Transverse colon (tissue), 4 donors: ENCODE measurements around the gene SLC50A1. TPM values are rescaled to one million over a fixed set of nuclear protein-coding genes. Genes with fewer than 3 reads are reported as not detected.

Experiments
- DNase-seq: peaks from one replicate; pipeline ENCODE4 v3.0.0-alpha.2; 2019
- H3K27ac ChIP-seq, 4 donors: fragments of 200-600 bp; sonication (generic); 2 replicates each; pipeline ENCODE4 v1.5.1; 2016 to 2018; ENCODE audit warnings: inconsistent platforms in 4 of 4
- H3K27me3 ChIP-seq: fragments of 200-600 bp; sonication (generic); 2 replicates; pipeline ENCODE4 v1.5.1; 2017; ENCODE audit warnings: inconsistent platforms
- H3K36me3 ChIP-seq, 4 donors: fragments of 200-600 bp; sonication (generic); 2 replicates each; pipeline ENCODE4 v1.5.1; 2017 to 2019; ENCODE audit warnings: inconsistent platforms in 4 of 4
- H3K4me1 ChIP-seq, 4 donors: fragments of 200-600 bp; sonication (generic); 2 replicates each; pipeline ENCODE4 v1.5.1; 2017 to 2020; ENCODE audit warnings: inconsistent platforms in 4 of 4
- H3K4me3 ChIP-seq, 4 donors: fragments of 200-600 bp; sonication (generic); 1 replicate in 1 of 4; 2 replicates in 3 of 4; pipeline versions ENCODE4 v1.5.1 to v1.6.1; 2017 to 2019; ENCODE audit warnings: inconsistent platforms in 4 of 4
- H3K9me3 ChIP-seq, 2 donors: fragments of 200-600 bp; sonication (generic); 2 replicates each; pipeline ENCODE4 v1.5.1; 2017 to 2019; ENCODE audit warnings: inconsistent platforms in 2 of 2
- CTCF ChIP-seq, 5 experiments: fragments of 200-600 bp in 3 of 5; fragments of 450-650 bp in 2 of 5; sonication (generic) in 3 of 5; IDR thresholded peaks; 1 replicate in 2 of 5; 2 replicates in 3 of 5; pipeline ENCODE4 v1.5.1; 2016 to 2017; ENCODE audit warnings: antibody characterized with exemption in 5 of 5, inconsistent platforms in 3 of 5, mild to moderate bottlenecking in 2 of 5, moderate library complexity in 1 of 5
- EP300 ChIP-seq: sonication (generic); formaldehyde crosslinking; IDR thresholded peaks from one replicate; pipeline ENCODE4 v1.6.1; 2017; ENCODE audit warnings: antibody characterized with exemption, low read depth
- POLR2A ChIP-seq: fragments of 450-650 bp; IDR thresholded peaks from one replicate; pipeline ENCODE4 v1.6.1; 2016; ENCODE audit warnings: antibody characterized with exemption, mild to moderate bottlenecking, moderate library complexity
- POLR2AphosphoS5 ChIP-seq, 3 donors: sonication (generic); formaldehyde crosslinking; IDR thresholded peaks; one replicate each; pipeline ENCODE4 v1.6.1; 2016; ENCODE audit warnings: antibody characterized with exemption in 3 of 3
- WGBS, 2 donors: methylation state at CpG; one replicate each; pipeline ENCODE4 v1.1.5; 2018; ENCODE audit warnings: low coverage in 1 of 2; 5-methylcytosine and 5-hydroxymethylcytosine counted together
- in situ Hi-C, 4 donors: fragments of 200-750 bp; cut with MboI; loops; one replicate each; pipeline versions ENCODE4 v1.15.0 to v1.15.1; 2017; ENCODE audit warnings: low sequenced_read_pairs in 3 of 4, low pct_ligation_motif_present in 1 of 4, low pct_unique_long_range_greater_than_20kb in 1 of 4
- intact Hi-C: fragments of 100-400 bp; cut with DNase I; formaldehyde crosslinking; loops from one replicate; pipeline ENCODE4 v1.15.1; 2023; ENCODE audit warnings: low total_unique reads
- small RNA-seq, 4 donors: library from RNA; depleted of rRNA; stranded (forward); fragments of <200 nt; gene quantifications; one replicate each; pipeline ENCODE3, GENCODE V24; 2016
- total RNA-seq, 4 donors: library from RNA; depleted of rRNA; stranded (reverse); fragments of >200 nt; gene quantifications; one replicate each; pipeline ENCODE4 v1.1.0, GENCODE V29; 2016

The SLC50A1 gene
- total RNA-seq, 4 donors from 2014 or later = 5.2 to 199 (median 44.4) TPM

- no peak for DNase-seq
- in situ Hi-C loops (no loop called here), intact Hi-C loops (no loop called here)
- peaks cover 10 to 41% (median 27%) of the 10 kb centered on the region in 4 donors for H3K4me1 ChIP-seq
- H3K27ac ChIP-seq = peak overlapping the region in 2 of 4 donors; percentile 49 to 55
- no peaks in the 10 kb centered on the region for H3K9me3 ChIP-seq
- no peaks in the 10 kb centered on the region for H3K27me3 ChIP-seq
- no peaks in the 10 kb centered on the region for H3K36me3 ChIP-seq
- 82% methylated on average over 16 of the region's 16 CpGs; no CpG with 5 or more reads in 1 of the 2 donors for WGBS, 2 donors
- TF ChIP-seq POLR2AphosphoS5 (IDR thresholded peaks at IDR 0.05) (no peak), CTCF (IDR thresholded peaks at IDR 0.05) (no peak), POLR2A (no peak), EP300 (no peak)
- H3K4me3 ChIP-seq = no peak overlapping the region
Observed at GRCh38 chr1:155187456-155187891, 51.8 kb downstream of the SLC50A1 start.

GRCh38 chr1:155188268-155188667, 52.6 kb downstream of the SLC50A1 start:
- DNase-seq = no peak
- Histone ChIP-seq H3K27me3 (no peaks in the 10 kb centered on the region), H3K4me3 (no peak overlapping the region), H3K9me3 (no peaks in the 10 kb centered on the region), H3K36me3 (no peaks in the 10 kb centered on the region), H3K27ac (peak overlapping the region in 2 of 4 donors; percentile 49 to 55), H3K4me1 (peaks cover 16 to 49% (median 34%) of the 10 kb centered on the region in 4 donors)
- in situ Hi-C loops = no loop called here
- WGBS, 2 donors = 90 to 100% methylated on average over 1 to 10 of the region's 14 CpGs
- intact Hi-C loops = no loop called here
- TF ChIP-seq CTCF (IDR thresholded peaks at IDR 0.05) = no peak
- TF ChIP-seq POLR2A = no peak
- no peak for TF ChIP-seq POLR2AphosphoS5 (IDR thresholded peaks at IDR 0.05)
- TF ChIP-seq EP300 = no peak

Small RNA genes within 50 kb of the gene (small RNA-seq; reads per million reads assigned to genes)
- gene HMGN2P18 (0 reads per million in 4 donors), gene RF00019 (0 reads per million in 4 donors)

Other genes starting within 250 kb of the SLC50A1 start
- gene PMVK, start 199.1 kb upstream of the SLC50A1 start, total RNA-seq = 10 to 100 TPM in 3 of 4 donors, 1 to 10 TPM in 1; 6.0 to 19.9 (median 13.1) TPM
- 10 to 100 TPM; 54.1 to 94.1 (median 83.6) TPM for gene PBXIP1, start 179.8 kb upstream of the SLC50A1 start, total RNA-seq
- 10 to 100 TPM; 23.3 to 63.7 (median 29.0) TPM for gene PYGO2, start 174.1 kb upstream of the SLC50A1 start, total RNA-seq
- gene SHC1, start 165.1 kb upstream of the SLC50A1 start, total RNA-seq = 100 to 1,000 TPM in 2 of 4 donors, 10 to 100 TPM in 2; 71.1 to 149 (median 92.0) TPM
- 10 to 100 TPM in 3 of 4 donors, not detected in 1; 28.9 to 41.4 (median 35.2) TPM for gene CKS1B, start 161.2 kb upstream of the SLC50A1 start, total RNA-seq
- 10 to 100 TPM; 32.7 to 42.4 (median 36.0) TPM for gene FLAD1, start 152.5 kb upstream of the SLC50A1 start, total RNA-seq
- gene LENEP, start 142.3 kb upstream of the SLC50A1 start, total RNA-seq = not detected
- gene ZBTB7B, start 133.1 kb upstream of the SLC50A1 start, total RNA-seq = 100 to 1,000 TPM in 3 of 4 donors, 10 to 100 TPM in 1; 85.2 to 513 (median 272) TPM
- 1 to 10 TPM in 3 of 4 donors, not detected in 1; 1.9 to 4.6 (median 4.5) TPM for gene DCST2, start 102.1 kb upstream of the SLC50A1 start, total RNA-seq
- gene DCST1, start 102.0 kb upstream of the SLC50A1 start, total RNA-seq = under 1 TPM in 2 of 4 donors, not detected in 2; 0.32 to 0.41 TPM
- gene ADAM15, start 84.5 kb upstream of the SLC50A1 start, total RNA-seq = 100 to 1,000 TPM in 3 of 4 donors, 10 to 100 TPM in 1; 90.6 to 196 (median 115) TPM
- 10 to 100 TPM; 18.3 to 57.2 (median 37.2) TPM for gene EFNA4, start 72.1 kb upstream of the SLC50A1 start, total RNA-seq
- 1 to 10 TPM; 3.4 to 7.9 (median 7.2) TPM for gene EFNA3, start 57.0 kb upstream of the SLC50A1 start, total RNA-seq
- gene EFNA1, start 8.0 kb upstream of the SLC50A1 start, total RNA-seq = 100 to 1,000 TPM in 1 of 4 donors, 10 to 100 TPM in 3; 18.5 to 108 (median 62.7) TPM
- gene DPM3, start 4.7 kb downstream of the SLC50A1 start, total RNA-seq = 100 to 1,000 TPM in 1 of 4 donors, 10 to 100 TPM in 2, 1 to 10 TPM in 1; 7.2 to 130 (median 62.6) TPM
- gene KRTCAP2, start 37.5 kb downstream of the SLC50A1 start, total RNA-seq = 100 to 1,000 TPM; 106 to 240 (median 131) TPM
- gene TRIM46, start 38.0 kb downstream of the SLC50A1 start, total RNA-seq = under 1 TPM in 2 of 4 donors, not detected in 2; 0.41 to 0.48 TPM
- gene THBS3, start 72.0 kb downstream of the SLC50A1 start, total RNA-seq = 10 to 100 TPM; 19.2 to 37.8 (median 27.0) TPM
- 10 to 100 TPM; 24.3 to 64.0 (median 46.0) TPM for gene MTX1, start 72.8 kb downstream of the SLC50A1 start, total RNA-seq
- 10 to 100 TPM in 3 of 4 donors, 1 to 10 TPM in 1; 9.0 to 21.9 (median 15.7) TPM for gene ENTREP3, start 119.6 kb downstream of the SLC50A1 start, total RNA-seq
- gene SCAMP3, start 126.5 kb downstream of the SLC50A1 start, total RNA-seq = 10 to 100 TPM in 3 of 4 donors, 1 to 10 TPM in 1; 7.8 to 61.3 (median 35.2) TPM
- gene CLK2, start 137.7 kb downstream of the SLC50A1 start, total RNA-seq = 10 to 100 TPM; 31.9 to 92.9 (median 51.5) TPM
- 10 to 100 TPM; 13.0 to 34.0 (median 22.2) TPM for gene HCN3, start 141.6 kb downstream of the SLC50A1 start, total RNA-seq
- gene PKLR, start 165.6 kb downstream of the SLC50A1 start, total RNA-seq = 1 to 10 TPM in 1 of 4 donors, under 1 TPM in 2, not detected in 1; 0.40 to 5.6 (median 0.64) TPM
- gene FDPS, start 173.0 kb downstream of the SLC50A1 start, total RNA-seq = 100 to 1,000 TPM in 2 of 4 donors, 10 to 100 TPM in 2; 73.7 to 158 (median 104) TPM
- 100 to 1,000 TPM in 1 of 4 donors, 10 to 100 TPM in 3; 43.4 to 121 (median 65.5) TPM for gene RUSC1, start 185.0 kb downstream of the SLC50A1 start, total RNA-seq